ENCODE results near the gene MOSMO.
"Not testable (repeated sequence)": the region's sequence is repeated elsewhere in the genome, so short reads cannot be mapped to it uniquely, and the experiment has no call there.

MOSMO gene

DNA sequence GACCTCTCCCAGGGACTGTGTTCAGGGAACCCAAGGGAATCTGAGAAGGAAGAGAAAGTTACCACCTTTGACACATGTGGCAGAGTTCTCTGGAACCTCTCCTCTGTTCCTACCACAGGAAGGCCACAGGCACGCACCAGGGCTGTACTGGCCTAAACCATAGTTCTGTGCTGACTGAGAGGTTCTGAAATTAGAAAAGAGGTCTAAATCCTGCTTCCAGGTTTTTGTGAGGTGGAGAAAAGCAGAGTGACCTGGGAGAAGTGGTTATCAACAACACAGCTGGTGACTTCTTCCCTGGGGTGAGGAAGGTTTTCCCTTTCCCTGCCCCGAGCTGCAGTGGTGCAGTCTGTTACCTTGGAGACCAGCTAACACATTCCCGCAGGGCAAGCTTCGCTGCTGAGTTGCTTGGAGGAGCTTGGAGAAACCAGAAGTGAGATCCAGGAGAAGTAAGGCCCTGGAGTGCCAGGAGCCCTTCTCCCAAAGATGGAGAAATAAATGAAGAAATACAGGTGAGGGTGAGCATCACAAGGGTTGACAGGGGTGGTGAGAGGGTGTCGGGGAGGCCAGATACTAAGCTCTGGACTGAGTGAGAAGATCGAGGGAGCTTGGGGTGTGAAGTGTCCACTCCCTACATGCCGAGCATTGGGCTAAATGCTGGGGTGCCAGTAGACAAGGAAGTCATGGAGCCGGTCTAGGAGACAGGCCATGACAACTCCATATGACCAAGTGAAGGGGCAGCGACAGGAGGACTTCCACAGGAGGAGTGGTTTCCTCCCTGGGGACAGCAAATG is 84.4 kb downstream of the MOSMO start, which contains the start of gene VWA3A:
TSS of gene VWA3A (plus strand) at position 399 of the 791 bp plus-strand sequence. CDS start at position 496, 97 bp downstream.
- DNase-seq (ENCODE audit: low read depth, low spot score), result peak; percentile 80

DNA sequence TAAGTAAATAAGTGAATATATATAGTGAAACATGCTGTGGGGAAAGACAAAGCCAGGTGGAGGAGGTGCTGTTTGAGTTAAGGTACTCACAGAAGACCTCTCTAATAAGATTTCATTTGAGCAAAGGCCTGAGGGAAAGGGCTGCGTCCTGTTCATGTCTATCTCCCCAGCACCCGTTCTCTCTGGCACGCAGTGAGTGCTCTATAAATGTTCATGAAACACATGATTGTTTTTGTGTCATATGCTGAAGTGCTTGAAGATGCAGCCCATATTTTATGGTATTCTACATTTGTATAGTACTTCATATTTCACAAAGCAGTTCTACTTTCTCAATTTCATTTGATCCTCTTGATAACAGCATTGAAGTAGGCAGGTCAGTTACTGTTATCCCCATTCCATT is 85.4 kb downstream of the MOSMO start:
- DNase-seq (ENCODE audit: low read depth, low spot score), result no peak

DNA sequence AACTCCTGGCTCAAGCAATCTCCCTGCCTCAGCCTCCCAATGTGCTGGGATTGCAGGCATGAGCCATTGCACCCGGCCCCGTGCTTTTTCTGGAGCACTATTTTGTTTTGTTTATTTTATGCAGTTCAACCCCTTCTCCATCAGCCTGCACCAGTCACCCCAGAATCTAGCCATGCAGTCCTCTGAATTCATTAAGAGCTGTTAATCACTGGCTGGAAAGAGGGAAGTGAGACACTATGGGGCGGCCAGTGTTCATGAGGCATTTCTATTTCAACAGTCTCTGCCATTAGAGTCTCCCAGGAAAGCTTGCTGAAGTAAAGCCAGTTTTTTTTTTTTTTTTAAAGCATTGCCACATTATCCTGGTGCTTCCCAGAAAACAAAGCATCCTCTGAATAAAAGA is 86.1 kb downstream of the MOSMO start:
- no peak for DNase-seq (ENCODE audit: low read depth, low spot score)

DNA sequence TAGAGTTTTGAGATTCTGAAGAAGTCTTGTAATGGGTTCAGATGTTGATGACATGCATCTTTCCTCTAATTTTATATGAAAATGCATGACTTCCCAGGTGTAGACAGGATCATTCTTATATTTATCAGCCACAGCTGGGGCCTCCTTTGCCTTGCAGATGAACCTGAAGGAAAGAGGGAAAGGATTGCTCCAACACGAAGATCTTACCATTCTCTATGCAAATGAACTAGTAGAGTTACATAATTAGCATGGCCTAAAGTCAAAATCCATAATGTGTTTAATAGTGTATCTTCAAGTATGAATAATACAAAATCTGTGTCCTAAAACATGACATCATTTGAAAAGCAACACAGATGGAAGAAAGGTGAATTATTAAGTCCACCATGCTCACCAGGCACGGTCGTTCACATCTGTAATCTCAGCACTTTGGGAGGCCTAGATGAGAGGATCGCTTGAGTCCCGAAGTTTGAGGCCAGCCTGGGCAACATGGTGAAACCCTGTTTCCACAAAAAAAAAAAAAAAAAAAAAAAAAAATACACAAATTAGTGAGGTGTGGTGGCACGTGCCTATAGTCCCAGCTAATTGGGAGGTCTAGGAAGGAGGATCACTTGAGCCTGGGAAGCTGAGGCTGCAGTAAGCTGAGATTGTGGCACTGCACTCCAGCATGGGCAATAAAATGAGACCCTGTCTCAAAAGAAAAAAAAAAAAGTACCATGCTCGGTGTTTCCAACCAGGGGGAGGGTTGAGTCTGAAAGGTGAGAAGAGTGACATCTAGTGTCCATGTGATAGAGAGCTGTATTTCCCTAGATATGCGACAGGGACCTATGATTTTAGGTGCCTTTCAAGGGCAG is 90.7 kb downstream of the MOSMO start:
- DNase-seq (ENCODE audit: low read depth, low spot score), result peak; percentile 48

DNA sequence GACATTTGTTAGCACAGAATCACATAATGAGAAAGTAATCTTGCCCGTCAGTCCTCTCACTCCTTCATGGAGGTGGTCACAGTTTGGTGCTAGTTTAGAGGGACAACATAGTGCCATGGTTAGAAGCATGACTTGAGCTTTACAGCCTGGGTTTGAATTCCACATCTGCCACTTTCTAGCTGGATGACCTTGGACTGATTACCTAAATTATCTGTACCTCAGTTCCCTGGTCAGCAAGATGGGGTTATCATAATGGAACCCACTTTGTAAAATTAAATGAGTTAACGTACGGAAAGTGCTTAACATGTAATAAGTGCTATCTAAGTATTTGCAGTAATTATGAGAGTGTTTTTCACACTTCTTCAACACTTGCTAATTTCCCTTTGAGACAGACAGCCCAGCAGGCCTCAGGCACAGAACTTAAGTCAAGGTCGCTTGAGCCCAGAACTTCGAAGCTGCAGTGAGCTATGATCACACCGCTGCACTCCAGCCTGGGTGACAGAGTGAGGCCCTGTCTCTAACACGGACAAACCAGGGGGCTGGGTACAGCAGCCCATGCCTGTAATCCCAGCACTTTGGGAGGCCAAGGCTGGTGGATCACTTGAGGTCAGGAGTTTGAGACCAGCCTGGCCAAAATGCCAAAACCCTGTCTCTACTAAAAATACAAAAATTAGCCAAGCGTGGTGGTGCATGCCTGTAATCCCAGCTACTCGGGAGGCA is 91.5 kb downstream of the MOSMO start:
- no peak for DNase-seq (ENCODE audit: low read depth, low spot score)

DNA sequence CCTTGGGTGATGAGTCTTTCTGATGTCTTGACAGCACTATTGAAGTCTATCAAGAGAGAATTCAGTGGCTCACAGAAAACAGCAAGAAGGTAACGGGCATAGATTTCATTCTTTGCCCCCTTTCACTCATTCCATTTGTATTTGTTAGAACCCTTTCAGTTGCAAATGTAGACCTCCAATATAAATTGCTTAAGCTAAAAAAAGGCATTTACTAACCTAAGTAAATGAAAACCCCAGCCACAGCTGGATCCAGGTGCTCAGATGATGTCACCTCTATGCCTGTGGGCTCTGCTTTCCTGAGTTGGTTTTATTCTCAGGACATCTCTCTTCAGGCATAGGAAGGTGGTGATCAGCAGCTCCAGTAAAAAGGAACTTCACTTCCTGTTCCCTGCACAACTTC is 95.5 kb downstream of the MOSMO start:
- DNase-seq (ENCODE audit: low read depth, low spot score), result no peak

DNA sequence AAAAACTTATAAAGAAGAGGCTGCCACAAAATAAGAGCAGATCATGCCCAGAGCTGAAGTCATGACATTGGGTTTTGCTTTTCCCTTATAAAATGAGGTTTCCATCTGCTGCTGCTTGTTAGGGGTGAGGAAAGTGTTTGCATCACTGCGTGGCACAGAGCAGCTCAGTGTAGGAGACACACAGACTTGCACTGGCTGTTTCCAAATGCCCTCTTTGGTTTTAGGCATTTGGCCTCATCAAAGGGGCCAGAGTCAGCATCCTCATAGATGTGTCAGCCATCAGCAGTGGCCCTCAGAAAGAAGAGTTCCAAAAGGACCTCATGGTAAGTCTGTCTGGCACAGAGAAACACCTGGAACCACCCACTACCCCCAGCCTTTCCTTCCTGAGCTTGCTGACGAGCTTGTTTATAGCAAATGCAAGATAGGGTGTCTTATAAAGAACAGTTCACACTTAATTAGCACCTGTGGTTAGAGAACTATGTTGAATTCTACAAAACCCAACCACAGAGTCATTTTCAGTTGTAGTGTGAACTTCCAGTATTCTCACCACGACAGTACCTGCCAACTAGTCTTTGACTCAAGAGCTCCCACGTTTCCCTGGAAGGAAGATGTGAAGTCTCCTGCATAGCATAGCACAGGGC is 101.5 kb downstream of the MOSMO start:
- DNase-seq (ENCODE audit: low read depth, low spot score), result no peak

DNA sequence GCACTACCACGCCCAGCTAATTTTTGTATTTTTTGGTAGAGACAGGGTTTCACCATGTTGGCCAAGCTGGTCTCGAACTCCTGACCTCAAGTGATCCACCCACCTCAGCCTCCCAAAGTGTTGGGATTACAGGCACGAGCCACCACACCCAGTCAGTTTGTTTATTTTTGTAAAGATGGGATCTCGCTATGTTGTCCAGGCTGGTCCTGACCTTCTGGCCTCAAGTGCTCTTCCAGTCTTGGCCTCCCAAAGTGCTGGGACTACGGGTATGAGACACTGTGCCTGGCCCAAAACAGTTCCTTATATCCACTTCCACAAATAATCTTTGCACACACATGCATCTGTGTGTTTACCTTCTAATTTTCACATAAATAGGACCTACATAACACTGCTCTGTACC is 103.7 kb downstream of the MOSMO start:
- DNase-seq (ENCODE audit: low read depth, low spot score), result not testable (repeated sequence)

DNA sequence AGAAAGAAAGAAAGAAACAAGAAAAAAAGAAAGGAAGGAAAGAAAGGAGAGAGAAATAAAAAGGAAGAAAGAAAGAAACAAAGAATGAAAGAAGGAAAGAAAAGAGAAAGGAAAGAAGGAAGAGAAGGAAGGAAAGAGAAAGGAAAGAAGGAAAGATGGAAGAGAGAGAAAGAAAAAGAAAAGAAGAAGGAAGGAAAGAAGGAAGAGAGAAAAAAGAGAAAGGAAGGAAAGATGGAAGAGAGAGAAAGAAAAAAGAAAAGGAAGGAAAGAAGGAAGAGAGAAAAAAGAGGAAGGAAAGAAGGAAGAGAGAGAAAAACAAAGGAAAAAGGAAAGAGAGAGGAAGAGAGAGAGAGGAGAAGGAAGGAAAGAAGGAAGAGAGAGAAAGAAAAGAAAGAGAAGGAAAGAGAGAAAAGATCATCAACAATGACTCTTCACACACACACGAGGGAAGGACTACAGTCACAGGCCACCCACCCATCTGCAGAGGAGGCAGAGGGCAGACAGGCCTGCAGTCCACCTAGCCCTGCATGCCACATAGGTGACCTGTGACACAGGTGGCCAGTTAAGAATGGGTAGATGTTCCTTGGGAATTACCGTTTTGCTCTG is 108.3 kb downstream of the MOSMO start:
- DNase-seq (ENCODE audit: low read depth, low spot score), result no peak

DNA sequence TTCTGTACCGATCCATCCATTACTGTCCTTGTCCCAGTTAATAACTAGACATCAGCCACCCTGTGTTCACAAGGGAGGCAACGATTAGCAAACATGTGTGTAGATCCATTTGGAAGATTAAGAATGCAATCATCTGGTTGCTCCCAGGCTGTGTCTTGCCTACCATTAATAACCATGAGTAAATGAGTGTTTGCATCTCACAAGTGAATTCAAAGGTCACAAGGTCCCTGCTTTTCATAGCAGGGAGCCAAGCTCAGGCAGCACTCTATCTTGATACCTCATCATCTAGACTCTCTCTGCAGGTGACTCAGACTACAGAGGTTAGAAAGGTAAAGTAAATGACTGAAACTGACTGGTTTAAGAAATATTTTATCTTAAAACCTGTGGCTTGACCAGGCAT is 109.7 kb downstream of the MOSMO start:
- DNase-seq (ENCODE audit: low read depth, low spot score), result no peak

DNA sequence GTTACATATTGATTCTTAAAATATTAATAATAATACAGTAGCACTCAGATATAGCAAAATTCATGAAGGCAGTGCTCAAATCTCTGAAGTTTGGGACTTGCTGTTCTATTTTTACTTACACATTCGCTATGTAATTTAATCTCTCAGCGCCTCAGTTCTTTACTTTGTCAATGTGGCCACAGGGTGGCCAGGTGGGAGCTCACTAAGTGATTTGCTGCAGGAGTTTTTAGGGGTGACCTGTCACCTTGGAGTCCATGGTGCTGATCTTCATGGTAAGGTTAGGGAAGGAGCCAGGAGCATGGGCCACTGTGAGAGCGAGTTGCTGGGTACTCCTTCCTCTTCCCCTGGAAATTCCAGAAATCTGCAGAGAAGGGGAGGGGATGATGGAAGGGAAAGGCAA is 112.5 kb downstream of the MOSMO start:
- DNase-seq (ENCODE audit: low read depth, low spot score), result no peak

DNA sequence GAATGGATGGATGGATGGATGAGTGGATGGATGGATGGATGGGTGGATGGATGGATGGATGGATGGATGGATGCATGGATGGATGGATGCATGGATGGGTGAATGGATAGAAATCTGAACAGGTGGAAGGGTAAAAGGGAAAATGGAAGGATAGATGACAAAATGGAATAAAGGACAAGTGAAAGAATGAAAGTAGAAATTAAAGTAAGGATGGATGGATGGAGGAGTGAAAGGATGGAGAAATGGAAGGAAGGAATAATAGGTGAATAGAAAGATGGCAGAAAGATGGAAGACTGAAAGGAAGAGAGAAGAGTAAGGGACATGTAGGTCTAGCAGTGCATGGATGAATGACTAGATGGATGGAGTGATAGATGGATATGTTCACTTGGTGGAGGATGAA is 114.3 kb downstream of the MOSMO start:
- no peak for DNase-seq (ENCODE audit: low read depth, low spot score)

DNA sequence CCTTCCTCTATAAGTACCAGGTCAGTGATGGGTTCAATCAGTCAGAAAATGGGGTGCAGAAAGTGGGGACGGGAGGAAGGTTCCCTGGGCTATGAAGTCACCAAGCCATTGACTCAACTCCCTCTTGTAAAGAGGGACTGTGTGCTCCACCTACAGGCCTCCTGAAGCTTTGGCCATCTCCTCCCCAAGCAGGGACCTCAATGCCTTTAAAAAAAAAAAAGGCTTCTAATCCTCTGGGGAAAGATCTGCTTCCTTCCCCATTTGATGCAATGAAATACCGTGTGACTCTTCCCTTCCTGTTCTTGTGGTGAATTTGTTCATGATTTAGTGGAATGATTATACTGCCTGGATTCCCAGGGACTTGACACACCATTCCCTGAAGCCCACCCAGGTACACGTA is 115.2 kb downstream of the MOSMO start:
- no peak for DNase-seq (ENCODE audit: low read depth, low spot score)

DNA sequence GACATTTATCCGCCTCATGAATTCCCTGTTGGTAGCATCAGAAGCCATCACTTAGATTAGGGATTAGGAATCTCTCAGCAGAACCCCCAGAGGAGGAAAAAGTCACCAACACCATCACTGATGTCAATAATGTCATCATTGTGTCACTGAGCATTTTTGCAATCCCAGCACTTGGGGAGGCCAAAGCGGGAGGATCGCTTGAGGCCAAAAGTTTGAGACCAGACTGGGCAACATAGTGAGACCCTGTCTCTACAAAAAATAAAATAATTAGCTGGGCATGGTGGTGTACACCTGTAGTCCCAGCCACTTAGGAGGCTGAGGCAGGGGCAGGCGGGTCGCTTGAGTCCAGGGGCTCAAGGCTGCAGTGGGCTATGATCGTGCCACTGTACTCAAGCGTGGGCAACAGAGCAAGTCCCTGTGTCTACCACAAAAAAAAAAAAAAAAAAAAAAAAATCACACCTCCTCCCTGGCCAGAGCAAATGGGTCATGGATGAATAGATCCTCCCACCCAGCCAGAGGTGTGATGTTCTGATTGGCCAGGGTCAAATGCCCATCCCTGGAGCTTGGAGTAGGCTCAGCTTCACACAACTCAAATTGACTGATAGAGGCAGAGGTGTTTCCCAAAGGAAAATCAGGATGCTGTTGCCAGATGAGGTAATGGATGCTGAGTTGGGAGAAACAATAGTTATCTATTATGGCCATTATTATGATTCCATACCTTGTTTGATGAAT is 116.0 kb downstream of the MOSMO start:
- DNase-seq (ENCODE audit: low read depth, low spot score), result no peak

DNA sequence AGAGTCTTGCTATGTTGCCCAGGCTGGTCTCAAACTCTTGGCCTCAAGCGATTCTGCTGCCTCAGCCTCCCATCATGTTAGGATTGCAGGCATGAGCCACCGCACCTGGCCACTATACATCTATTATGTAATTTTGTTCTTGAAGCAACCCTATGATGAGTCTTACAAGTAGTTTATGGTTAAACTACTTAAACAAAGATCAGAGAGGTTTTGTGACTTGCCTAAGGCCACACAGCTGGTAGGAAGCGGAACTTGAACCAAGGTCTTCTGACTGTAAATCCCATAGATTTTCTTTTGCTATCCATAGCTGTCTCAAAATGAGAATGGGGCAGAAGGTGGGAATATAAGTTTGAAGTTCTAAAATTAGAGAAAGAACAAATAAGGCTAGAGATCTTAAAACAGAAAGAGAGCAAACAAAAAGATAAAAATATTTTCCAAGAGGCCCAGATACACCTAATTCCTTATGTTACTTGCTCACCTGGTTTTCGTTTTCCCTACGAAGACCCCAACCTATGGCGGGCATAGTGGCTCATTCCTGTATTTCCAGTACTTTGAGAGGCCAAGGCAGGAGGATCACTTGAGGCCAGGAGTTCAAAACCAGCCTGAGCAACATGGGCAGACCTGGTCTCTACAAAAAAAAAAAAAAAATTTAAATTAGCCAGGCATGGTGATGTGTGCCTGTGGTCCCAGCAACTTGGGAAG is 116.8 kb downstream of the MOSMO start:
- no peak for DNase-seq (ENCODE audit: low read depth, low spot score)

DNA sequence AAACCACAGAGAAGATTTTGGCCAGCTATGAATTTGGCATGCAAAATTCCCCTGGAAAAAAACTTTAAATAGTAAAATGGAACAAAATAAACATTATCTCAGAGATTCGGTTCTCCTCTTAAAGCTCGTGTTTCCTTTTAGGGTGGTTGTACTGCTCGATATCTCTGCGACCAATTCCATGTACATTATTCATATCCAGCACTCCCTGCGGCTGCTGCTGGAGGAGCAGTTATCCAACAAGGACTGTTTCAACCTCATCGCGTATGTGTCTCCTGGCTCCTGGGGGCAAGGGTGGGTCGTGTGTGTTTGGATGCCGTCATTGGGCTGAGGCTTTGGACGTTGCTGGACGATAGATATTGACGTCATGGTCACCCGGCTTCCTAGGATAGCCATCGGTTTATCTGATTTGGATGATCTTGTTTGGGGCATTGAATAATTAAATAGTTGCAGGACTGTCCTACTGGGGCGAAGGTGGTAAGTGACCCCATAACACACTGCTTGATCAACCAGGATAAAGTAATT is 118.2 kb downstream of the MOSMO start:
- DNase-seq (ENCODE audit: low read depth, low spot score), result no peak

DNA sequence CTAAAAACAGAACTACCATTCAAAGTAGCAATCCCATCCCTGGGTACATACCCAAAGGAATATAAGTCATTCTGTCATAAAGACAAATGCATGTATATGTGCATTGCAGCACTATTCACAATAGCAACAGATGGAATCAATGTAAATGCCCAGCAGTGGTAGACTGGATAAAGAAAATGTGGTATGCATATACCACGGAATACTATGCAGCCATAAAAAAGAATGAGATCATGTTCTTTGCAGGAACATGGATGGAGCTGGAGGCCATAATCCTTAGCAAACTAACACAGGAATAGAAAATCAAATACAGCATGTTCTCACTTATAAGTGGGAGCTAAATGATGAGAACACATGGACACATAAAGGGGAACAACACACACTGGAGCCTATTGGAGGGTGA is 120.6 kb downstream of the MOSMO start:
- DNase-seq (ENCODE audit: low read depth, low spot score), result not testable (repeated sequence)

DNA sequence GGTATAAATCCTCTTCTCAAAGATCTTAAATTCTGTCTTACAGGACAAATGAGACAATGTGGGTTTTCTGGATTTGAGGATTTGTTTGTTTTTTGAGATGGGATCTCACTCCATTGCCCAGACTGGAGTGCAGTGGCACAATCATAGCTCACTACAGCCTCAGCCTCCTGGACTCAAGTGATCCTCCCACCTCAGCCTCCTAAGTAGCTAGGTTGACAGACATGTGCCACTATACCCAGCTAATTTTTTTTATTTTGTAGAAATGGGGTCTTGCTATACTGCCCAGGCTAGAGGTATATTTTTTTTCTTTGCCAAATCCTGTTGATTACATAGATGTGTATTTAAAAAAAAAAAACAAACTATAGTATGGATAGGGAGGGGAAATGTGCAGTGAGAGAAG is 122.6 kb downstream of the MOSMO start:
- no peak for DNase-seq (ENCODE audit: low read depth, low spot score)

DNA sequence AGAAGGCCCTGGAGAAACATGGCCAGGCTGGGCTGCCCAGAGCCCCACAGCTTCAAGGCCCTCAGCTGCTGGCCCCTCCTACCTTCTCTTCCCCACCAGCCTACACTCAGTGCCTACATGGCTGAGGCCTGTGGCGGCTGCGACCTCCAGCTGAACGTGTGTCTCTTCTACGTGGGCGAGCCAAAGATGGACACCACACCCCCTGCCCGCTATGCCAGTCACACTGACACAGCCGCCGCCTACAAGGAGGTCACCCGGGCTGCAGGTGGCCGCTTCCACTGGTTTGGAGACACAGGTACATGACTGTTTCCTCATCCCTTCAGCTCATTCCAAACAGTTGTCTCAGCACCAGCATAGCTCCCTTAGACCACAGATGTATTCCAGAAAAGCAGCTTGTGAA is 124.9 kb downstream of the MOSMO start:
- no peak for DNase-seq (ENCODE audit: low read depth, low spot score)

All from ELF-1 (cell line).